ENCODE results near the gene SBK1. TPM values are rescaled to one million over a fixed set of nuclear protein-coding genes. Genes with fewer than 3 reads are reported as not detected.

Gene SBK1
- total and polyA plus RNA-seq, 2 of the 4 experiments (the other 2 are of a cell fraction) = under 0.01 to 0.05 TPM

DNA sequence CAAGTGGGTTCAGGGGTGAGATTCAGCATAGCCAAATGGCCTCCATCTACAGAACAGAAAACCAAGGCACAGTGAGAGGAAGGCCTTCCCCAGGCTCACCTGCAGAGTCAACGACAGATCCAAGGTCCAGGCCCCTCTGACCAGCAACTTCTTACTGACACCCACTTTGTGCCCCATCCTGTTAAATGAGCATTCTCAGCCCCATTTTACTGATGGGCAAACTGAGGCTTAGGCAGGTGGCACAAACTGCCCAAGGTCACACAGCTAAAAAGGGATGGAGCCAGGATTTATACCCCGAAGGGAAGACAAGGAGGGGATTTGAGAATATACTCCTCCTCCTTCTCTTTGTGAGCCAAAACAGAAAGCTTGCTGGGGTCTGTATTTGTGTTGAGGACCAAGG is 9.3 kb downstream of the SBK1 start:
- CTCF ChIA-PET = no interaction called here
- Histone ChIP-seq H3K4me3 (ENCODE audit: insufficient read depth, low read depth, low read length) (no peak overlapping the region), H3K9me3 (ENCODE audit: control insufficient read depth, insufficient read depth, low read length) (no peaks in the 10 kb centered on the region), H3K9ac (ENCODE audit: low read depth, low read length) (no peak overlapping the region), H3K4ac (ENCODE audit: low read depth, low read length) (no peak overlapping the region), H3K79me1 (ENCODE audit: low read depth in 1 of 2, low read length in 2 of 2) (no peaks in the 10 kb centered on the region), H2AK9ac (replicated peaks; ENCODE audit: low read depth, low read length, poor library complexity) (no peak overlapping the region), H4K8ac (ENCODE audit: low read depth in 2 of 2, low read length in 2 of 2) (no peak overlapping the region), H3K27ac (ENCODE audit: insufficient read depth, low read length) (no peak overlapping the region), H2AK5ac (ENCODE audit: low read depth, low read length) (no peak overlapping the region), H2AFZ (replicated peaks; ENCODE audit: low read length, poor library complexity) (no peak overlapping the region), H3K23ac (ENCODE audit: low read depth, low read length) (no peak overlapping the region), H4K91ac (ENCODE audit: insufficient read depth, low read depth, low read length) (no peak overlapping the region), H3K4me1 (ENCODE audit: control insufficient read depth, insufficient read depth, low read length) (no peaks in the 10 kb centered on the region), H2BK5ac (ENCODE audit: low read depth, low read length, poor library complexity, severe bottlenecking) (no peak overlapping the region), H3K36me3 (ENCODE audit: control insufficient read depth, insufficient read depth, low read length) (no peaks in the 10 kb centered on the region), H3K27me3 (ENCODE audit: control insufficient read depth, insufficient read depth, low read length) (peaks cover 13% of the 10 kb centered on the region), H3K56ac (ENCODE audit: extremely low read depth, insufficient read depth, low read length) (no peak overlapping the region), H4K5ac (ENCODE audit: low read depth, low read length) (no peak overlapping the region), H3K9me1 (ENCODE audit: insufficient read depth, low read length) (no peaks in the 10 kb centered on the region), H3K14ac (replicated peaks; ENCODE audit: low read depth, low read length) (no peak overlapping the region), H3K18ac (ENCODE audit: low read depth, low read length) (no peak overlapping the region), H2BK120ac (ENCODE audit: low read depth, low read length) (no peak overlapping the region), H2BK15ac (ENCODE audit: low read depth, low read length) (no peak overlapping the region), H3K4me2 (ENCODE audit: low read depth, low read length) (no peak overlapping the region), H4K20me1 (ENCODE audit: insufficient read depth, low read length) (no peaks in the 10 kb centered on the region), H2BK20ac (ENCODE audit: low read depth, low read length) (no peak overlapping the region)
- WGBS, 2 experiments (ENCODE audit: extremely low coverage in 2 of 2, insufficient read length in 1 of 2) = no CpG with 5 or more reads among the region's 2 CpGs
- intact Hi-C loops (cut with micrococcal nuclease) = no loop called here
- no peak for TF ChIP-seq BHLHE40 (IDR thresholded peaks at IDR 0.05; ENCODE audit: low read depth, low read length)
- TF ChIP-seq CEBPB (IDR thresholded peaks at IDR 0.05; ENCODE audit: low read depth, low read length) = no peak
- no peak for TF ChIP-seq CHD1 (IDR thresholded peaks at IDR 0.05; ENCODE audit: low read depth, low read length)
- TF ChIP-seq FOS (IDR thresholded peaks at IDR 0.05; ENCODE audit: low read depth, low read length) = no peak
- no peak for TF ChIP-seq MAZ (IDR thresholded peaks at IDR 0.05; ENCODE audit: borderline replicate concordance, low read depth, low read length)
- TF ChIP-seq, protein P1, sequence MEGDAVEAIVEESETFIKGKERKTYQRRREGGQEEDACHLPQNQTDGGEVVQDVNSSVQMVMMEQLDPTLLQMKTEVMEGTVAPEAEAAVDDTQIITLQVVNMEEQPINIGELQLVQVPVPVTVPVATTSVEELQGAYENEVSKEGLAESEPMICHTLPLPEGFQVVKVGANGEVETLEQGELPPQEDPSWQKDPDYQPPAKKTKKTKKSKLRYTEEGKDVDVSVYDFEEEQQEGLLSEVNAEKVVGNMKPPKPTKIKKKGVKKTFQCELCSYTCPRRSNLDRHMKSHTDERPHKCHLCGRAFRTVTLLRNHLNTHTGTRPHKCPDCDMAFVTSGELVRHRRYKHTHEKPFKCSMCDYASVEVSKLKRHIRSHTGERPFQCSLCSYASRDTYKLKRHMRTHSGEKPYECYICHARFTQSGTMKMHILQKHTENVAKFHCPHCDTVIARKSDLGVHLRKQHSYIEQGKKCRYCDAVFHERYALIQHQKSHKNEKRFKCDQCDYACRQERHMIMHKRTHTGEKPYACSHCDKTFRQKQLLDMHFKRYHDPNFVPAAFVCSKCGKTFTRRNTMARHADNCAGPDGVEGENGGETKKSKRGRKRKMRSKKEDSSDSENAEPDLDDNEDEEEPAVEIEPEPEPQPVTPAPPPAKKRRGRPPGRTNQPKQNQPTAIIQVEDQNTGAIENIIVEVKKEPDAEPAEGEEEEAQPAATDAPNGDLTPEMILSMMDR (conservative IDR thresholded peaks at IDR 0.05; ENCODE audit: low read depth, low read length) = no peak
- TF ChIP-seq, protein P2, sequence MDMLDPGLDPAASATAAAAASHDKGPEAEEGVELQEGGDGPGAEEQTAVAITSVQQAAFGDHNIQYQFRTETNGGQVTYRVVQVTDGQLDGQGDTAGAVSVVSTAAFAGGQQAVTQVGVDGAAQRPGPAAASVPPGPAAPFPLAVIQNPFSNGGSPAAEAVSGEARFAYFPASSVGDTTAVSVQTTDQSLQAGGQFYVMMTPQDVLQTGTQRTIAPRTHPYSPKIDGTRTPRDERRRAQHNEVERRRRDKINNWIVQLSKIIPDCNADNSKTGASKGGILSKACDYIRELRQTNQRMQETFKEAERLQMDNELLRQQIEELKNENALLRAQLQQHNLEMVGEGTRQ (IDR thresholded peaks at IDR 0.05; ENCODE audit: low read depth, low read length) = no peak
- TF ChIP-seq NFE2L2 (IDR thresholded peaks at IDR 0.05; ENCODE audit: low read depth, low read length) = no peak
- TF ChIP-seq SMC3 (IDR thresholded peaks at IDR 0.05; ENCODE audit: low read depth, low read length) = no peak
- TF ChIP-seq POLR2A (IDR thresholded peaks at IDR 0.05; ENCODE audit: low read depth, low read length) = no peak
- dilution Hi-C loops (cut with HindIII; ENCODE audit: low sequenced_read_pairs, unreplicated experiment) = no loop called here
- DNase-seq (no peak), ATAC-seq (ENCODE audit: low read depth) (no peak)
- no TSS peak for BruUV-seq (replicated peaks)
- in situ Hi-C loops (cut with MboI; ENCODE audit: low sequenced_read_pairs) = no loop called here
- POLR2A ChIA-PET (ENCODE audit: unreplicated experiment) = no interaction called here

Measured in IMR-90 (cell line).